H9 (cell line): ENCODE results near the gene CTIF. TPM values are rescaled to one million over a fixed set of nuclear protein-coding genes. Genes with fewer than 3 reads are reported as not detected.

Source experiments
- DNase-seq: peaks from one replicate; pipeline ENCODE4 v3.0.0-alpha.2; 2017
- H2AFZ ChIP-seq: one replicate; pipeline ENCODE4 v1.6.1; 2013; ENCODE audit warnings: mild to moderate bottlenecking, low read length, control low read depth, moderate library complexity
- H2AK5ac ChIP-seq: 2 replicates; pipeline ENCODE4 v1.6.1; 2013; ENCODE audit warnings: low read length, control low read depth, mixed read lengths; ENCODE audit not compliant: insufficient read length
- H2BK120ac ChIP-seq: one replicate; pipeline ENCODE4 v1.6.1; 2013; ENCODE audit warnings: low read depth, mild to moderate bottlenecking, low read length, control low read depth, inconsistent platforms; ENCODE audit not compliant: poor library complexity, severe bottlenecking
- H2BK12ac ChIP-seq: 2 replicates; pipeline ENCODE4 v1.6.1; 2013; ENCODE audit warnings: low read length, control low read depth, mixed read lengths, low read depth; ENCODE audit not compliant: insufficient read length
- H2BK15ac ChIP-seq: 2 replicates; pipeline ENCODE4 v1.6.1; 2013; ENCODE audit warnings: low read depth, low read length, control low read depth
- H2BK20ac ChIP-seq: one replicate; pipeline ENCODE4 v1.6.1; 2013; ENCODE audit warnings: low read depth, mild to moderate bottlenecking, low read length, control low read depth, inconsistent platforms; ENCODE audit not compliant: poor library complexity, severe bottlenecking
- H2BK5ac ChIP-seq: 2 replicates; pipeline ENCODE4 v1.6.1; 2013; ENCODE audit warnings: low read length, control low read depth, mixed read lengths; ENCODE audit not compliant: insufficient read length
- H3K14ac ChIP-seq: 2 replicates; pipeline ENCODE4 v1.6.1; 2013; ENCODE audit warnings: low read length, control low read depth; ENCODE audit not compliant: insufficient read depth
- H3K18ac ChIP-seq: 2 replicates; pipeline ENCODE4 v1.6.1; 2013; ENCODE audit warnings: low read depth, mild to moderate bottlenecking, mixed read lengths, low read length, control low read depth; ENCODE audit not compliant: insufficient read length
- H3K23ac ChIP-seq: 2 replicates; pipeline ENCODE4 v1.6.1; 2013; ENCODE audit warnings: low read length, control low read depth, mixed read lengths, low read depth; ENCODE audit not compliant: insufficient read length
- H3K23me2 ChIP-seq: 2 replicates; pipeline ENCODE4 v1.6.1; 2013; ENCODE audit warnings: low read depth, mild to moderate bottlenecking, mixed read lengths, low read length, control low read depth; ENCODE audit not compliant: insufficient read length, poor library complexity, severe bottlenecking
- H3K27ac ChIP-seq: 2 replicates; pipeline ENCODE4 v1.5.1; 2013; ENCODE audit warnings: low read length, control low read depth, mixed read lengths, low read depth; ENCODE audit not compliant: insufficient read length
- H3K27me3 ChIP-seq: 2 replicates; pipeline ENCODE4 v1.6.1; 2013; ENCODE audit warnings: low read length, control low read depth, inconsistent platforms; ENCODE audit not compliant: insufficient read depth
- H3K4ac ChIP-seq: 2 replicates; pipeline ENCODE4 v1.6.1; 2013; ENCODE audit warnings: low read depth, mild to moderate bottlenecking, control low read depth, inconsistent platforms, low read length, moderate library complexity
- H3K4me1 ChIP-seq: 2 replicates; pipeline ENCODE4 v1.6.1; 2013; ENCODE audit warnings: low read length, control low read depth, inconsistent platforms; ENCODE audit not compliant: insufficient read depth
- H3K4me2 ChIP-seq: 2 replicates; pipeline ENCODE4 v1.6.1; 2013; ENCODE audit warnings: low read length, control low read depth, mixed read lengths; ENCODE audit not compliant: insufficient read length, insufficient read depth
- H3K56ac ChIP-seq: 2 replicates; pipeline ENCODE4 v1.6.1; 2013; ENCODE audit warnings: low read depth, mild to moderate bottlenecking, mixed read lengths, low read length, control low read depth; ENCODE audit not compliant: insufficient read length
- H3K79me1 ChIP-seq: 2 replicates; pipeline ENCODE4 v1.6.1; 2013; ENCODE audit warnings: low read depth, mild to moderate bottlenecking, moderate library complexity, low read length, control low read depth, inconsistent platforms; ENCODE audit not compliant: insufficient read depth, poor library complexity, severe bottlenecking
- H3K79me2 ChIP-seq: 2 replicates; pipeline ENCODE4 v1.6.1; 2013; ENCODE audit warnings: low read length, control low read depth, inconsistent platforms; ENCODE audit not compliant: insufficient read depth
- H3K9ac ChIP-seq: 2 replicates; pipeline ENCODE4 v1.6.1; 2013; ENCODE audit warnings: low read length, control low read depth, mixed read lengths; ENCODE audit not compliant: insufficient read length; ENCODE audit errors: extremely low read depth
- H3K9me3 ChIP-seq: one replicate; pipeline ENCODE4 v1.6.1; 2013; ENCODE audit warnings: low read depth, low read length, inconsistent platforms; ENCODE audit not compliant: control insufficient read depth
- H3T11ph ChIP-seq: one replicate; pipeline ENCODE4 v1.6.1; 2013; ENCODE audit warnings: mild to moderate bottlenecking, low read length, control low read depth, inconsistent platforms
- H4K20me1 ChIP-seq: one replicate; pipeline ENCODE4 v1.6.1; 2013; ENCODE audit not compliant: control insufficient read depth, insufficient read length, insufficient read depth
- H4K5ac ChIP-seq: 2 replicates; pipeline ENCODE4 v1.6.1; 2013; ENCODE audit warnings: low read depth, mild to moderate bottlenecking, mixed read lengths, low read length, control low read depth; ENCODE audit not compliant: insufficient read length
- H4K8ac ChIP-seq: replicated peaks from 2 replicates; pipeline ENCODE4 v1.6.1; 2013; ENCODE audit warnings: low read length, control low read depth, mixed read lengths, low read depth; ENCODE audit not compliant: insufficient read length
- H4K91ac ChIP-seq: 2 replicates; pipeline ENCODE4 v1.6.1; 2013; ENCODE audit warnings: low read depth, mild to moderate bottlenecking, moderate library complexity, mixed read lengths, low read length, control low read depth; ENCODE audit not compliant: insufficient read length
- H3K27ac Mint-ChIP-seq, 3 experiments: 2 replicates in 2 of 3; 3 replicates in 1 of 3; pipeline ENCODE4 v1.8.0; 2020 to 2021; ENCODE audit warnings: mixed read lengths in 3 of 3, mild to moderate bottlenecking in 1 of 3, moderate library complexity in 1 of 3
- H3K27me3 Mint-ChIP-seq: 2 replicates; pipeline ENCODE4 v1.8.0; 2021; ENCODE audit warnings: low read depth, mild to moderate bottlenecking, moderate library complexity, mixed read lengths
- H3K36me3 Mint-ChIP-seq, 3 experiments: 2 replicates in 2 of 3; 3 replicates in 1 of 3; pipeline ENCODE4 v1.8.0; 2020 to 2021; ENCODE audit warnings: low read depth in 3 of 3, mixed read lengths in 3 of 3; ENCODE audit not compliant: insufficient read depth in 1 of 3
- H3K4me1 Mint-ChIP-seq, 2 experiments: 2 replicates each; pipeline ENCODE4 v1.8.0; 2020; ENCODE audit warnings: mixed read lengths in 2 of 2
- H3K4me3 Mint-ChIP-seq, 2 experiments: 2 replicates in 1 of 2; 3 replicates in 1 of 2; pipeline ENCODE4 v1.8.0; 2020 to 2021; ENCODE audit warnings: mild to moderate bottlenecking in 2 of 2, mixed read lengths in 2 of 2, moderate library complexity in 1 of 2
- H3K9me3 Mint-ChIP-seq, 2 experiments: 2 replicates in 1 of 2; 3 replicates in 1 of 2; pipeline ENCODE4 v1.8.0; 2020; ENCODE audit warnings: mild to moderate bottlenecking in 2 of 2, mixed read lengths in 2 of 2, moderate library complexity in 1 of 2
- WGBS: extraction: QIAGEN DNeasy Blood & Tissue Kit; methylation state at CpG from one replicate; pipeline ENCODE4 v1.1.7; 2013; ENCODE audit warnings: missing lambda C conversion rate, low lambda C conversion rate, mixed read lengths; ENCODE audit not compliant: insufficient read length; ENCODE audit errors: extremely low coverage; 5-methylcytosine and 5-hydroxymethylcytosine counted together
- total RNA-seq: library from RNA; stranded (reverse); gene quantifications from 2 replicates; pipeline ENCODE4 v1.2.1, GENCODE V29; 2021
- TF ChIP-seq, protein P1 (sequence below): fragments of 200-600 bp; sonication (generic); conservative IDR thresholded peaks from 3 replicates; pipeline ENCODE4 v1.8.0; 2021; ENCODE audit warnings: antibody characterized with exemption, mild to moderate bottlenecking

Gene CTIF
- total RNA-seq, 1 experiment from 2014 or later = 15.8 TPM

- Histone ChIP-seq H3K4me1 (no peaks in the 10 kb centered on the region), H2AFZ (no peak overlapping the region), H3K4me2 (no peak overlapping the region), H2BK120ac (no peak overlapping the region), H3K56ac (no peak overlapping the region), H3K79me1 (no peaks in the 10 kb centered on the region), H4K8ac (no peak overlapping the region), H3K27me3 (no peaks in the 10 kb centered on the region), H4K20me1 (no peaks in the 10 kb centered on the region), H3K79me2 (no peaks in the 10 kb centered on the region), H3T11ph (no peak overlapping the region), H4K91ac (no peak overlapping the region), H2BK12ac (no peak overlapping the region), H4K5ac (no peak overlapping the region), H3K14ac (no peak overlapping the region), H2BK15ac (no peak overlapping the region), H3K4ac (no peak overlapping the region), H3K23me2 (no peaks in the 10 kb centered on the region), H3K9ac (no peak overlapping the region), H3K18ac (no peak overlapping the region), H2BK20ac (no peak overlapping the region), H3K23ac (no peak overlapping the region), H2BK5ac (no peak overlapping the region), H3K27ac (no peak overlapping the region), H3K9me3 (no peaks in the 10 kb centered on the region), H2AK5ac (no peak overlapping the region)
- Mint-ChIP-seq H3K27me3 (no peaks in the 10 kb centered on the region; the same call in 1 of the 2 replicates), H3K4me1 (no peaks in the 10 kb centered on the region), H3K36me3 (no peaks in the 10 kb centered on the region), H3K9me3 (no peaks in the 10 kb centered on the region), H3K27ac (no peak overlapping the region), H3K4me3 (no peak overlapping the region)
- no peak for DNase-seq
- WGBS = no CpG with 5 or more reads among the region's 6 CpGs
- TF ChIP-seq, protein P1, sequence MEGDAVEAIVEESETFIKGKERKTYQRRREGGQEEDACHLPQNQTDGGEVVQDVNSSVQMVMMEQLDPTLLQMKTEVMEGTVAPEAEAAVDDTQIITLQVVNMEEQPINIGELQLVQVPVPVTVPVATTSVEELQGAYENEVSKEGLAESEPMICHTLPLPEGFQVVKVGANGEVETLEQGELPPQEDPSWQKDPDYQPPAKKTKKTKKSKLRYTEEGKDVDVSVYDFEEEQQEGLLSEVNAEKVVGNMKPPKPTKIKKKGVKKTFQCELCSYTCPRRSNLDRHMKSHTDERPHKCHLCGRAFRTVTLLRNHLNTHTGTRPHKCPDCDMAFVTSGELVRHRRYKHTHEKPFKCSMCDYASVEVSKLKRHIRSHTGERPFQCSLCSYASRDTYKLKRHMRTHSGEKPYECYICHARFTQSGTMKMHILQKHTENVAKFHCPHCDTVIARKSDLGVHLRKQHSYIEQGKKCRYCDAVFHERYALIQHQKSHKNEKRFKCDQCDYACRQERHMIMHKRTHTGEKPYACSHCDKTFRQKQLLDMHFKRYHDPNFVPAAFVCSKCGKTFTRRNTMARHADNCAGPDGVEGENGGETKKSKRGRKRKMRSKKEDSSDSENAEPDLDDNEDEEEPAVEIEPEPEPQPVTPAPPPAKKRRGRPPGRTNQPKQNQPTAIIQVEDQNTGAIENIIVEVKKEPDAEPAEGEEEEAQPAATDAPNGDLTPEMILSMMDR = no peak
Observed at GRCh38 chr18:48741866-48742265, 203.0 kb downstream of the CTIF start.
